GM21723 (cell line): ENCODE results near the gene C1RL.

Experiments used
- ATAC-seq: cut with Tn5 transposase; IDR thresholded peaks from one replicate; pipeline ENCODE4 v1.9.1; 2021; ENCODE audit warnings: mild to moderate bottlenecking, moderate library complexity; ENCODE audit not compliant: unreplicated experiment

Gene C1RL, protein sequence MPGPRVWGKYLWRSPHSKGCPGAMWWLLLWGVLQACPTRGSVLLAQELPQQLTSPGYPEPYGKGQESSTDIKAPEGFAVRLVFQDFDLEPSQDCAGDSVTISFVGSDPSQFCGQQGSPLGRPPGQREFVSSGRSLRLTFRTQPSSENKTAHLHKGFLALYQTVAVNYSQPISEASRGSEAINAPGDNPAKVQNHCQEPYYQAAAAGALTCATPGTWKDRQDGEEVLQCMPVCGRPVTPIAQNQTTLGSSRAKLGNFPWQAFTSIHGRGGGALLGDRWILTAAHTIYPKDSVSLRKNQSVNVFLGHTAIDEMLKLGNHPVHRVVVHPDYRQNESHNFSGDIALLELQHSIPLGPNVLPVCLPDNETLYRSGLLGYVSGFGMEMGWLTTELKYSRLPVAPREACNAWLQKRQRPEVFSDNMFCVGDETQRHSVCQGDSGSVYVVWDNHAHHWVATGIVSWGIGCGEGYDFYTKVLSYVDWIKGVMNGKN

DNA sequence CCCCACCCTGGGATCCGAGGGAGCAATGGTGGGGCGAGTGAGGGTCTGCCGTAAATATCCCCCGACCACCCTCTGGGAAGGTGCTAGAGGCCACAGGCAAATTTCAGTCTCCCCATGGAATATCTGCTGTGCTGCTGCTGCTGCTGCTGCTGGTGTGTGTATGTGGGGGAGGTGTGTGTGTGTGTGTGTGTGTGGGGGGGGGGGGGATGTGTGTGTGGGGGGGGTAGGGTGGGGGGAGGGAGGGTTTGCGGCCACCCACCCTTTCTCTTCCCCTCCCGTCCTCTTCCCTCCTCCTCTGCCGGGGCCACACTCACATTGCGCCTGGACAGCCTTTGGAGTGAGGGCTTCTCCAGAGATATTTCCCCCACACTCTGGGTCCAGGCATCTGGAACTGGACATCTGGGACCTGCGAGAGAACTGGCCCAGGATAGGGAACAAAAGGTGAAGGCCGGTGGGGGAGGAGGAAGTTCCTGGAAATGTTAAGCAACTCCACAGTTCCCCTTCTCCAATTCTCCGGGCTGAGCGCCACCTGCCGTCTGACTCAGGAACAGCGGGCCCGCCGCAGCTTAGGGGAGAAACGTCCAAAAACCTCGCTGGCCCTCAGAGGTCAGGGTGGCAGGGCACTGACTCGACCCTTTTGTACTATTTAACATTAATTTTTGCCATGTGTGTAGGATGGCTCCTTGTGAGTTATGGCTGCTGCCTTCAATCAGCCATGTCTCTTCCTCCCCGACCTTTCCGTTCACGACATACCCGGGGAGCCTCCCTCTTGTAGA is at the start of gene C1RL:
TSS of gene C1RL (minus strand) at position 419 of the 776 bp plus-strand sequence. CDS start at position 385, 34 bp downstream.
- peak; percentile 40 for ATAC-seq

GRCh38 chr12:7157391-7157790 is 48.4 kb upstream of the C1RL start:
- ATAC-seq = no peak

- ATAC-seq = no peak
Measured at GRCh38 chr12:7156259-7157197, 47.5 kb upstream of the C1RL start.

DNA sequence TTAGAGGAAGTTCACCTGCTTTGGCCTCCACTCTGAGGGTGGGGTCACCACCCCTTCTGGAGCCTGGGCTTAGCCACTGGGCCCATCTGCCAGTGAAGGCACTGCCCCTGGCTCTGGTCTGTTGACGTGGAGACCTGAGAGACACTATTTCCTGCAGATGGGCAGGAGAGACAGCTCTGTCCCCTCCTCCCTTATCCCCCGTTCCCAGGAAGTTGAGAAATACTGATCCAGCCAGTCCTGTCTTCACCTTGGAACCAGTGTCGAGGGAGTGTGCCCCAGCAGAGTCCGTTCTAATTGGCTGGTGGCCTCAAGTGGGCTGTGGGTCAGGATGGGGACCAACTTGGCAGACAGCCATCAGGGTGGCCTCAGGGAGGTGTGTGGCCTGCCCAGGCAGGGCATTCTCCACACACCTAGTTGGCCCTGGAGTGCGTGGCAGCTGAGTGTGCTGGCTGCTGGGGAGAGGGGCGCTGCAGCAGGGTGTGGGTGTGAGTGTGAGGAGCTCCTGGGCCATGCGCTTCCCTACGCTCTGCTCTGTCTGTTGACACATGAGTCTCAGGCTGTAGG is 46.5 kb upstream of the C1RL start:
- ATAC-seq = no peak

- ATAC-seq = no peak
Measured at GRCh38 chr12:7154901-7155470, 46.0 kb upstream of the C1RL start.

DNA sequence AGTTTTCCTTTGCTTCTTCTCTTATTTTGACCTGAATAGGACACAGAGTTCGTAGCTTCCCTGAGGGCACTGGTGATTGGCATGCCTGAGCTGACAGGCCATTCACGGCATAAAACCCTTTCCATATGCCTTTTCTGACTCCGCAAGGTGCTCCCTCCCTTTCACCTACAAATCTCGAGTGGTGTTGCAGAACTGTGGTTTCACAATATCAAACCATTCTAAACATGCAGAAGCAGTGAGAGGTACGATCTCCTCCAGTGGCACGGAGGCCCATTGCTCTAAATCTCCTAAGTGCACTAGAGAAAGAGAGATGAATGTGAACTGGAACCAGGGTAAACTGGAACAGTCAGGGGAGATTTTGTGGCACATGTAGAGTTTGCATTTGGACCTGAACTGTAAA is 45.0 kb upstream of the C1RL start:
- no peak for ATAC-seq

GRCh38 chr12:7152818-7153217 is 43.8 kb upstream of the C1RL start:
- no peak for ATAC-seq

GRCh38 chr12:7151532-7151931 is 42.5 kb upstream of the C1RL start:
- ATAC-seq = no peak

GRCh38 chr12:7150841-7151240 is 41.8 kb upstream of the C1RL start:
- ATAC-seq = no peak

- no peak for ATAC-seq
Measured at GRCh38 chr12:7150356-7150755, 41.3 kb upstream of the C1RL start.

- no peak for ATAC-seq
Measured at GRCh38 chr12:7146906-7147305, 37.9 kb upstream of the C1RL start.

DNA sequence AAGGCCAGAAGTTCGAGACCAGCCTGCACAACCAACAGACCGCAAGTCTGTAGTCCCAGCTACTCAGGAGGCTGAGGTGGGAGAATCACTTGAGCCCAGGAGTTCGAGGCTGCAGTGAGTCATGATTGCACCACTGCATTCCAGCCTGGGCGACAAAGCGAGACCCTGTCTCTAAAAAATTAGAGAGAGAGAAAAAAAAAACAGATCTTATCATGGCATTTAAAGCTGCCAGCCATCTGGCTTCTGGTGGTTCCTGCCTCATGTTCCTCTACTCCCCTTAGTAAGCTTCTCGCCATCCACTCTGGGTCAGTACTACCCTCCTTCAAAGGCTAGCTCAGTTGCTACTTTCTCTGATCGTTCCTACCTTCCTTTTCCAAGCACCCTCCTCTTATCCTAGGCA is 37.2 kb upstream of the C1RL start:
- ATAC-seq = no peak

DNA sequence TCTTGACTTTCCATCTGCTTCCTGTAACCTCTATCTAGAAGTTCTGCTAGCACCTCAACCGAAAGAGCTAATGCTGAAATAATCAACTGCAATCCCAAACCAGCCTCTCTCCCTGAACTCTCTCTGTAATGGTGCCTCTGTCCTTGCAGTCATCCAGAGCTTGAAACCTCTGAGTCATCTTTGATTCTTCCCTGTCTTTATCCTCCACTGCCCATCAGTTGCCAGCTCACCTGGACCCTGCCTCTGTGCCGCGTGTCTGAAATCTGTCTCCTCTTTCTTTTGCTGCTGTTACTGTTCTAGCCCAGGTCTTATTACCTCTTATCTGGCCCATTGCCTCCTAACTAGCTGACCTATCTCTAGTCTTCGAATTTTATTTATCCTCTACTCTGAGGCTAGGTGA is 36.7 kb upstream of the C1RL start:
- no peak for ATAC-seq

- no peak for ATAC-seq
Measured at GRCh38 chr12:7144414-7145120, 35.6 kb upstream of the C1RL start.

- ATAC-seq = no peak
Measured at GRCh38 chr12:7143564-7143963, 34.5 kb upstream of the C1RL start.

DNA sequence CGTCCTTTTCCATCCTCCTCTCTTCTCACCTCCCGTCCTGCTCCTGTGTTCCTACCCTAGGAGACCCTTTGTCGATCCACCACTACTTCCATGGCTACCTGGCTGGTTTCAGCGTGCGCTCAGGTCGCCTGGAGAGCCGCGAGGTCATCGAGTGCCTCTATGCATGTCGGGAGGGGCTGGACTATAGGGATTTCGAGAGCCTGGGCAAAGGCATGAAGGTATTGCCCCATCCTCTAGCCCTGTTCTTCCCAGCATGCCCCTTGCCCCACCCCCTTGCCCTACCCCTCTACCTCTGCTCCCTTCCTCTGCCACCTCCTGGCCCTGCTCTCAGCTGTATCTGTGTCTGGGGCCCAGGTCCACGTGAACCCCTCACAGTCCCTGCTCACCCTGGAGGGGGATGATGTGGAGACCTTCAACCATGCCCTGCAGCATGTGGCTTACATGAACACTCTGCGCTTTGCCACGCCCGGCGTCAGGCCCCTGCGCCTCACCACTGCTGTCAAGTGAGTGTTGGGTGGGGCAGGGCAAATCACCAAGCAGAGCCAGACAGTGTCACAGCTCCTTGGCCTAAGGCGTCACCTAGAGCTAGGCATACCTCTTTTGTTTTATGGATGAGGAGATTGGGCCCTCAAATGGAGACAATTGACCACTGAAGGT is 33.9 kb upstream of the C1RL start:
- ATAC-seq = no peak

- no peak for ATAC-seq
Measured at GRCh38 chr12:7142056-7142644, 33.1 kb upstream of the C1RL start.

GRCh38 chr12:7141351-7142005 is 32.5 kb upstream of the C1RL start:
- no peak for ATAC-seq
